Vagina (tissue), 2 donors: ENCODE results near the gene SENP5. TPM values are rescaled to one million over a fixed set of nuclear protein-coding genes. Genes with fewer than 3 reads are reported as not detected.
"Not testable (repeated sequence)": the region's sequence is repeated elsewhere in the genome, so short reads cannot be mapped to it uniquely, and the experiment has no call there.

ENCODE experiments used
- DNase-seq, 2 donors: peaks; one replicate each; pipeline ENCODE4 v3.0.0-alpha.2; 2017; ENCODE audit errors: extremely low spot score in 2 of 2
- H3K27ac ChIP-seq: fragments of 200-600 bp; sonication (generic); one replicate; pipeline ENCODE4 v1.5.1; 2019
- H3K27me3 ChIP-seq: fragments of 200-600 bp; sonication (generic); one replicate; pipeline ENCODE4 v1.5.1; 2019
- H3K36me3 ChIP-seq, 2 donors: fragments of 200-600 bp; sonication (generic); one replicate each; pipeline ENCODE4 v1.5.1; 2017 to 2019
- H3K4me1 ChIP-seq: fragments of 200-600 bp; sonication (generic); one replicate; pipeline ENCODE4 v1.5.1; 2019
- H3K4me3 ChIP-seq, 2 donors: fragments of 200-600 bp; sonication (generic); 1 replicate in 1 of 2; 2 replicates in 1 of 2; pipeline ENCODE4 v1.5.1; 2016 to 2019
- H3K9me3 ChIP-seq: fragments of 200-600 bp; sonication (generic); one replicate; pipeline ENCODE4 v1.5.1; 2019
- CTCF ChIP-seq, 3 experiments: fragments of 450-650 bp in 2 of 3; fragments of 200-600 bp in 1 of 3; sonication (generic) in 1 of 3; IDR thresholded peaks; one replicate each; pipeline ENCODE4 v1.5.1; 2017 to 2019; ENCODE audit warnings: antibody characterized with exemption in 3 of 3, mild to moderate bottlenecking in 2 of 3, moderate library complexity in 2 of 3
- POLR2A ChIP-seq, 2 donors: fragments of 450-650 bp; IDR thresholded peaks; one replicate each; pipeline ENCODE4 v1.6.1; 2017; ENCODE audit warnings: antibody characterized with exemption in 2 of 2, mild to moderate bottlenecking in 2 of 2, moderate library complexity in 2 of 2
- POLR2AphosphoS5 ChIP-seq, 2 donors: sonication (generic); formaldehyde crosslinking; IDR thresholded peaks; one replicate each; pipeline ENCODE4 v1.9.0; 2017; ENCODE audit warnings: antibody characterized with exemption in 2 of 2, mild to moderate bottlenecking in 2 of 2, low read depth in 1 of 2; ENCODE audit not compliant: insufficient read depth in 1 of 2
- intact Hi-C: fragments of 100-400 bp; cut with DNase I; formaldehyde crosslinking; loops from one replicate; pipeline ENCODE4 v1.15.1; 2023
- total RNA-seq: library from RNA; depleted of rRNA; stranded (reverse); fragments of >200 nt; gene quantifications from one replicate; pipeline ENCODE4 v1.2.3, GENCODE V29; 2016

Gene SENP5
- 50.6 TPM for total RNA-seq

DNA sequence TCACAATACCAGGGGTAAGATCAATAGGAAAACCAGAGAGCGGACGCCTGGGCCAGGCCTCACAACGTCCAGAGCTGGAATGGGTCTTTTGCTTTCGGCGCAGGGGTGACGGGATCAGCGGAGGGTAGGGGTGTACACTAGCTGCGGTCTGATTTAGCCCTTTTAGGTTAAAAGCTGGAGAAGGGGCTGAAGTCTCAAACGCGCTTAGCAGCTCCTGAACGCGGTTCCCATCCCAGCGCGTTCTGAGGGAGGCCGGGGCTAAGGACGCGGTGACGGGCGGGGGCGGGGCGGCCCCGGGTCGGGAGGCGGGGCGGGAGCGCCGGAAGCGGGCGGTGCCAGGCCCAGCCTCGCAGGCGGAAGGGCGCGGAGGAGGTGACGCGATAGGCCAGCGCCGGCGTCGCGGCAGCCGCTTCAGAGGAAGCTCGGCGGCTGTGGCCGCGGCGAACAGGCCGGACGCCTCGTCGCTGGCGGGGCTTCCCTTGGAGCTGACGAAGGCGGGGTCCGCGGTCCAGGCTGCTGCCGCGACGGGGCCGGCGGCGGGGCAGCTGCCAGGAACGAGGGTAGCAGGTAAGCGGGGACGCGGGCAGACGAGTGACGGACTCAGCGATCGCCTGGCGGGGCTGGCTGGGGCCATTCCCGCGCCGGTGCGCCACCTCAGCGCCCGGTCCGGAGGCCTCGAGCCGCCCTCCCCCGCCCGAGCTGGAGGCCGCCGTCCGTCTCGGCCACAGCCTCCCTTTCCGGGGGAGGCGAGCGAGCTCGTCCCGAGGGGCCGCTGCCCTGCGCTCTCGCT, at the start of gene SENP5:
Gene SENP5 (plus strand): TSS at position 414 of the 790 bp plus-strand sequence. CDS start 17,262 bp downstream, outside the sequence.
- peaks cover 0 to 5% of the 10 kb centered on the region in 2 donors for H3K36me3 ChIP-seq
- peaks cover 38% of the 10 kb centered on the region for H3K4me1 ChIP-seq
- no peaks in the 10 kb centered on the region for H3K27me3 ChIP-seq
- intact Hi-C loops = no loop called here
- TF ChIP-seq POLR2AphosphoS5 (IDR thresholded peaks at IDR 0.05; ENCODE audit: insufficient read depth in 1 of 2, low read depth in 1 of 2) (peak in 1 of 2 donors; percentile 63), CTCF (IDR thresholded peaks at IDR 0.05) (peak in 1 of 3 experiments; percentile 28), POLR2A (IDR thresholded peaks at IDR 0.05) (peak in 1 of 2 donors; percentile 80)
- H3K27ac ChIP-seq = peak within 1 kb of the TSS; percentile 84
- DNase-seq = peak in 1 of 2 donors; percentile 91
- no peaks in the 10 kb centered on the region for H3K9me3 ChIP-seq
- H3K4me3 ChIP-seq = peak within 1 kb of the TSS; percentile 88 to 91

GRCh38 chr3:196821806-196822355, 45.8 kb upstream of the SENP5 start:
- Histone ChIP-seq H3K27me3 (no peaks in the 10 kb centered on the region), H3K27ac (no peak overlapping the region), H3K4me1 (no peaks in the 10 kb centered on the region), H3K9me3 (no peaks in the 10 kb centered on the region), H3K36me3 (peaks cover 0 to 87% of the 10 kb centered on the region in 2 donors), H3K4me3 (no peak overlapping the region)
- DNase-seq = no peak
- intact Hi-C loops = no loop called here
- TF ChIP-seq POLR2A (IDR thresholded peaks at IDR 0.05) (no peak), CTCF (IDR thresholded peaks at IDR 0.05) (no peak), POLR2AphosphoS5 (IDR thresholded peaks at IDR 0.05; ENCODE audit: insufficient read depth in 1 of 2, low read depth in 1 of 2) (no peak)

DNA sequence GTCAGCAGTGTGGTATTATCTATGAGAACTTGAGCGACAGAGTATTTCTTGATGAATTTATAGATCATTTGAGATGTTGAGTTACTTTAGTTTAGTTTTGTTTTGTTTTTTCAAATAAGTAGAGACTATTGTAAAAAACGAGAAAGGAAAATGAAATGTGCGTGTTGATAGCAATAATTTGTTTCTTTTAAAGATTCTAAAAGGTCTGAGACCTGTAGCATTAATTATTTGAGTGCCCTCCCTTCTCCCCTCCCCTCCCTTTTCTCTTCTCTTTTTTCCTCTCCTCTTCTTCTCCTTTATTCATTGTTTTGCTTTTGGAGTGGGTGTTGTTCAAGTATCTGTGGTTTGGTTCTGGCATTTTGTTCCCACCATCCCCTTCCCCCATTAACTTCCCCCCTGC, 38.1 kb upstream of the SENP5 start:
- H3K4me1 ChIP-seq, H3K27ac ChIP-seq, H3K9me3 ChIP-seq, DNase-seq, H3K27me3 ChIP-seq, H3K4me3 ChIP-seq: not testable (repeated sequence)
- intact Hi-C loops = loop anchor here (10.0 kb wide), 1 partner anchor 135 kb away; the partner anchor contains the start of gene PIGZ
- H3K36me3 ChIP-seq = peaks cover 0 to 34% of the 10 kb centered on the region in 2 donors

GRCh38 chr3:196835086-196835485, 32.6 kb upstream of the SENP5 start:
- no peaks in the 10 kb centered on the region for H3K36me3 ChIP-seq
- intact Hi-C loops = loop anchor here (10.0 kb wide), 1 partner anchor 130 kb away; the partner anchor contains the start of gene PIGZ
- no peak overlapping the region for H3K4me3 ChIP-seq
- H3K27me3 ChIP-seq = no peaks in the 10 kb centered on the region
- no peaks in the 10 kb centered on the region for H3K4me1 ChIP-seq
- no peak for DNase-seq
- no peaks in the 10 kb centered on the region for H3K9me3 ChIP-seq
- no peak overlapping the region for H3K27ac ChIP-seq
- TF ChIP-seq POLR2A (IDR thresholded peaks at IDR 0.05) = no peak
- no peak for TF ChIP-seq POLR2AphosphoS5 (IDR thresholded peaks at IDR 0.05; ENCODE audit: insufficient read depth in 1 of 2, low read depth in 1 of 2)
- no peak for TF ChIP-seq CTCF (IDR thresholded peaks at IDR 0.05)

DNA sequence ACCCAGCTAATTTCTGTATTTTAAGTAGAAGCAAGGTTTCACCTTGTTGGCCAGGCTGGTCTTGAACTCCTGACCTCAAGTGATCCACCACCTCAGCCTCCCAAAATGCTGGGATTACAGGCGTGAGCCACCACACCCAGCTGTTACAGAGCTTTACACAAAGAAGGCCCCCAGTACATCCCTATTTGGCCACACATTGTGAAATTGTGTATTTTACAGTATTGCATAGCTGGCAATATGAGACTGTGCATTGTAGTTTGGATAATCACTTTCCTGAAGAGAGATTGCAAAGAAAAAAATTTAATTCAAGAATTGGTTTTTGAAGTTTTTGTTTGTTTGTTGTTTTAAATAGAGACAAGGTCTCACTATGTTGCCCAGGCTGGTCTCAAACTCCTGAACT, 31.1 kb upstream of the SENP5 start:
- H3K27ac ChIP-seq, H3K4me1 ChIP-seq, H3K9me3 ChIP-seq, H3K36me3 ChIP-seq, H3K4me3 ChIP-seq, H3K27me3 ChIP-seq, DNase-seq: not testable (repeated sequence)
- intact Hi-C loops = loop anchor here (10.0 kb wide), 1 partner anchor 128 kb away; the partner anchor contains the start of gene PIGZ
